Thyroid gland (tissue), 4 donors: Measurements from ENCODE around the gene UFM1.

Experiments
- CTCF ChIP-seq, 6 experiments: fragments of 200-600 bp in 3 of 6; fragments of 450-650 bp in 3 of 6; sonication (generic) in 3 of 6; IDR thresholded peaks; one replicate each; pipeline ENCODE4 v1.5.1; 2016 to 2019; ENCODE audit warnings: antibody characterized with exemption in 6 of 6, mild to moderate bottlenecking in 2 of 6, inconsistent platforms in 1 of 6, moderate library complexity in 1 of 6
- POLR2A ChIP-seq, 2 donors: fragments of 450-650 bp; IDR thresholded peaks; one replicate each; pipeline ENCODE4 v1.6.1; 2017; ENCODE audit warnings: antibody characterized with exemption in 2 of 2, mild to moderate bottlenecking in 2 of 2, moderate library complexity in 1 of 2

- TF ChIP-seq CTCF (IDR thresholded peaks at IDR 0.05) (no peak), POLR2A (IDR thresholded peaks at IDR 0.05) (no peak)
Measured at GRCh38 chr13:38394777-38395496, 45.3 kb downstream of the UFM1 start.
